NT2/D1 (cell line): ENCODE results near the gene DAAM1.

ENCODE experiments used
- DNase-seq: peaks from one replicate; pipeline ENCODE4 v3.0.0-alpha.2; 2011; ENCODE audit warnings: low read depth, low spot score
- H3K27me3 ChIP-seq: 2 replicates; pipeline ENCODE4 v1.6.0; 2011; ENCODE audit warnings: mild to moderate bottlenecking; ENCODE audit not compliant: insufficient read length, insufficient read depth
- H3K36me3 ChIP-seq: 2 replicates; pipeline ENCODE4 v1.6.1; 2011; ENCODE audit warnings: mild to moderate bottlenecking, low read length, mixed read lengths; ENCODE audit not compliant: insufficient read depth, insufficient read length
- H3K4me1 ChIP-seq: 2 replicates; pipeline ENCODE4 v1.5.1; 2011; ENCODE audit not compliant: insufficient read depth, insufficient read length
- H3K4me3 ChIP-seq: 2 replicates; pipeline ENCODE4 v1.5.1; 2011; ENCODE audit warnings: low read depth; ENCODE audit not compliant: insufficient read length
- H3K9ac ChIP-seq: 2 replicates; pipeline ENCODE4 v1.6.0; 2011; ENCODE audit warnings: low read depth; ENCODE audit not compliant: insufficient read length
- H3K9me3 ChIP-seq: 2 replicates; pipeline ENCODE4 v1.5.1; 2011; ENCODE audit warnings: mild to moderate bottlenecking, low read length; ENCODE audit not compliant: insufficient read depth
- SUZ12 ChIP-seq: IDR thresholded peaks from 2 replicates; pipeline ENCODE4 v1.6.1; 2011; ENCODE audit not compliant: insufficient read length, insufficient read depth; ENCODE audit errors: extremely low read depth
- YY1 ChIP-seq: IDR thresholded peaks from 2 replicates; pipeline ENCODE4 v1.6.1; 2011; ENCODE audit not compliant: insufficient read length, insufficient read depth
- ZNF274 ChIP-seq: IDR thresholded peaks from 2 replicates; pipeline ENCODE4 v1.6.1; 2011; ENCODE audit warnings: mild to moderate bottlenecking, low read depth, low read length

The DAAM1 gene

DNA sequence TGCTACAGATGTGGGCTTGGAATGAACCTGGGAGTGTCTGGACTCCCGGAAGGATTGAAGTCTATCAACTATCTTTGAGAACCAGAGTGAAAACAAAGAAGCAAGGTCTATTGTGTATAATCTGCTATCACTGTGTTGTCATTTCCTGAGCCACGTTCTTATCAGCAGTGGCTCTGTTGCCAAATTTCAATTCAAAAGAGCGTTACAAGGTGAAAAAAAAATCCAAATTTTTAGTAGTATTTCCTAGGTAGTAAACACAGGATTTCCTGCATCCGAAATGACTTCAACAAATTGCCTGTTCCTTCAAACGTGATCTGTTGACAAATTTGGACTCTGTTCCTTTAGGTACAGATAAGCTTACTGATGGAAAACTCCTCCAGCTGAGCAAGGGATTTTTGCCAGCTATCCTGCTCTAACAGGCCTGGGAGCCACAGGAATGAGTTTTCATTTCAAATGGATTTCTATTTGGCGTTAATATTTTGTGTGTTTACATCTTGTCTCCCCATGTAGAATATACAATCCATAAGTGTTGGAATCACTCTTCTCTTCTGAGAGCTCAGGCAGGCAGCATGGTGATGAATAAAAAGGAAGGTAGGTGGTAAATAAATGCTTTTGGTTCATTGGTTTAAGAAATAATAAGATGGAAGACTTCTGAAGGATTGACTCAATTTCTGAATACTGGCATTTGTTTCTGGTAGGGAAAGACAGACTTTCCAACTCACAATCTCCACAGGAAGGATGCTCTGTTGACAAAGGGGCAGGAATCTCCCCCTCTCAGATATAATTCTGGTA lies 218.2 kb downstream of the DAAM1 start:
- TF ChIP-seq YY1: no peak
- no peak for TF ChIP-seq ZNF274
- no peak for TF ChIP-seq SUZ12
- H3K9ac ChIP-seq: no peak overlapping the region
- no peak for DNase-seq

DNA sequence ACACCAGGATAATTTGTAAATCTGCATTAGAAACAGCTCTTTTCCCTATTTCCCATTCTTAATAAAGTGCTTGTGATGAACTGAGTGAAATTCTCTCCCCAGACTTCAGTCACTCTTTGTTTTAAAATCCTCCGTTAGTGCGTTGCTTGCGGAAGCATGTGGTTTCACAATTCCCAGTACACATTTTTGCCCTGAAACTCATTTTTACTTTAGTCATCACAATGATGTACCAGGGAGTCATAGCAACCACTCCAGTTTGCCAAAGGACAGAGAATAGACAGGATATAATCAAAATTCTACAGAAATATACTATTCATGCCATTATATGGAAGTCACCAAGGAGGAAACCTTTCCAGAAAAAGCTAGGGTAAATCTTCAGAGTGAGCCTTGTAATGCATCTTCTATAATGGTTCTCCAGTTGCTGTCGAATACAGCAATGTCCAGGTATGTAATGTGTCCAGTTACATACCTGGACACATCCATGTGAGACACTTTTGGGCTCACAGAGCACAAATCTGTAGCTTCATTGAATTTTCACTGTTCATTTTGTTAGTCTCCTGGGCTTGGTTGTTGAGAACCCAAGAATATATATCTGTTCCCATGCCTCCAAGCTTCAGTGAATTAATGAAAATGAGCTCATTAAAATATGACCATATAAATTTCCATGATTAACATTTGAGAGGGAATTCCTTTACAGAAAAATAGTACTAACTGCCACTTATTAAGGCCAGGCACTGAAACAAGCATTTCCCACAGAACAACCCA lies 219.0 kb downstream of the DAAM1 start:
- TF ChIP-seq ZNF274: no peak
- no peak for TF ChIP-seq SUZ12
- TF ChIP-seq YY1: no peak
- Histone ChIP-seq H3K36me3 (no peaks in the 10 kb centered on the region), H3K9ac (no peak overlapping the region), H3K4me1 (no peaks in the 10 kb centered on the region), H3K27me3 (no peaks in the 10 kb centered on the region), H3K4me3 (no peak overlapping the region), H3K9me3 (peaks cover 26% of the 10 kb centered on the region; the same call in 1 of the 2 replicates)
- no peak for DNase-seq

More for the DNA sequence above, 218.2 kb downstream of the DAAM1 start:
- peaks cover 26% of the 10 kb centered on the region; the same call in 1 of the 2 replicates for H3K9me3 ChIP-seq
- H3K4me1 ChIP-seq: no peaks in the 10 kb centered on the region
- H3K27me3 ChIP-seq: no peaks in the 10 kb centered on the region
- H3K4me3 ChIP-seq: no peak overlapping the region
- no peaks in the 10 kb centered on the region for H3K36me3 ChIP-seq

DNA sequence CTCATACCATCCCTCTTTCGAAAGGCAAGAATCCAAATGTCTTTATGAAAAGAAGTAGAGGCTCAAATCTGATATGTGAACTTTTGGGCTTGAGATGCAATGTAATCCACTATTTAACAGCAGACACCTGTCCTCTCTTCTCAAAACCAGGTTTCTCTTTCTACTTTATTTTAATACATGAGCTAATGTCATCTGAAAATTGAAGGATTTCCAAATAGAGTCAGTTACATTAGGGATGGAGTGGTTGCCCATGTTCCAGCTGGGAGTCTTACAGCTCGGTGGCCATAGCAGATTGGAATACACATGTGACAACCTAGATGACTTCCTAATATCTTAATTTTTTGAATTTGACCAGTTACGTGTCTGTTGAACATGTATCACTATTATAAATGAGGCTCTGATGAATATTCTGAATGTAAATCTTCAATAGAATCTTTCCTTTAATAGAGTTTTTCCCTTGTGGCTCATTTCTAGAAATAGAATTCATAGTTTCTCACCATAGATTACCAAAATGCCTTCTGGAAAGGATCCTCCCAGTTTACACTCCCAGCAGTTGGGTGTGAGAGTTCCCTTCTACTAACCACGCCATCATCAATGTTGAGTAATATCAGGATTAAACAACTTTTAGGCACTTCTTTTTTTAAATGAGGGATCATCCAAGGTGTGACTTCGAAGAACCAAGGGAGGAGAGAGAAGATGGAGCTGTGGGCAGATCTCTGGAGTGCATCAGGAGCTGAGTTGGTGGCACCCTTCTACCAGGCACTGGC lies 227.6 kb downstream of the DAAM1 start:
- H3K4me3 ChIP-seq: no peak overlapping the region
- no peak overlapping the region for H3K9ac ChIP-seq
- no peaks in the 10 kb centered on the region for H3K36me3 ChIP-seq
- no peak for DNase-seq
- no peaks in the 10 kb centered on the region for H3K4me1 ChIP-seq
- no peaks in the 10 kb centered on the region for H3K9me3 ChIP-seq
- no peaks in the 10 kb centered on the region for H3K27me3 ChIP-seq
- no peak for TF ChIP-seq YY1
- no peak for TF ChIP-seq SUZ12
- no peak for TF ChIP-seq ZNF274

DNA sequence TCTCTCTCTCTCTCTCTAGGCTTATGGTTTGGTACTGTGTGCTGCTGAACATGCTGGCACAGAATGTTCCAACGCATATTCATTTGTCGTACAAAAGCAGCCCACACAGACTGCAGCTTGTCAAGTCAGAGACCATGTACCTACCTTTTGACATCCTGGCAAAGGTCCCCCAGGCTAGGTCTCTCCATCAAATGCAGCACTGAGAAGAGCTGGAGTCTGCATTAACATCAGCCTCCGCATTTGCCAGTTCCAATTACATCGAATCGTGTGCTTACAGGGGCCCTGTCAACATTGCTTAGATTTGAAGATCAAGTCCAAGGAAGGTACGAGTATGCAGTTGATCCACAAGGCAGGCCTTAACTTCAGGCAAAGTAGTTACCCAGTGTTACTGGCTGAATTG lies 228.8 kb downstream of the DAAM1 start:
- TF ChIP-seq ZNF274 (no peak), YY1 (no peak), SUZ12 (no peak)
- Histone ChIP-seq H3K9me3 (no peaks in the 10 kb centered on the region), H3K4me3 (no peak overlapping the region)

GRCh38 chr14:59419303-59419702 lies 230.8 kb downstream of the DAAM1 start:
- Histone ChIP-seq H3K36me3 (no peaks in the 10 kb centered on the region), H3K9ac (no peak overlapping the region), H3K4me1 (no peaks in the 10 kb centered on the region), H3K9me3 (no peaks in the 10 kb centered on the region), H3K27me3 (no peaks in the 10 kb centered on the region), H3K4me3 (no peak overlapping the region)
- no peak for DNase-seq
- no peak for TF ChIP-seq ZNF274
- TF ChIP-seq YY1: no peak
- no peak for TF ChIP-seq SUZ12

More for the DNA sequence above, 228.8 kb downstream of the DAAM1 start:
- Histone ChIP-seq H3K36me3 (no peaks in the 10 kb centered on the region), H3K27me3 (no peaks in the 10 kb centered on the region), H3K9ac (no peak overlapping the region), H3K4me1 (no peaks in the 10 kb centered on the region)
- DNase-seq: no peak
